ENCODE results near the gene ACTN2.

- TF ChIP-seq CTCF (IDR thresholded peaks at IDR 0.05) (no peak), POLR2A (IDR thresholded peaks at IDR 0.05) (no peak)
Observed at GRCh38 chr1:236702791-236703394, 16.6 kb downstream of the ACTN2 start.
